ENCODE results near the gene TMEM156.

TMEM156 gene

GRCh38 chr4:38979511-38980230 is 52.5 kb downstream of the TMEM156 start:
- DNase-seq (ENCODE audit: low read depth): no peak
- no peak overlapping the region for H3K4me3 ChIP-seq (ENCODE audit: low read depth, low read length)
- TF ChIP-seq CTCF (IDR thresholded peaks at IDR 0.05; ENCODE audit: insufficient read depth, low read depth, low read length, missing control alignments): no peak

GRCh38 chr4:38979081-38979480 is 53.1 kb downstream of the TMEM156 start:
- no peak for DNase-seq (ENCODE audit: low read depth)
- no peak for TF ChIP-seq CTCF (IDR thresholded peaks at IDR 0.05; ENCODE audit: insufficient read depth, low read depth, low read length, missing control alignments)
- no peak overlapping the region for H3K4me3 ChIP-seq (ENCODE audit: low read depth, low read length)

- no peak for DNase-seq (ENCODE audit: low read depth)
- TF ChIP-seq CTCF (IDR thresholded peaks at IDR 0.05; ENCODE audit: insufficient read depth, low read depth, low read length, missing control alignments): no peak
- no peak overlapping the region for H3K4me3 ChIP-seq (ENCODE audit: low read depth, low read length)
Measured at GRCh38 chr4:38976308-38976707, 55.9 kb downstream of the TMEM156 start.

- no peak for DNase-seq (ENCODE audit: low read depth)
- H3K4me3 ChIP-seq (ENCODE audit: low read depth, low read length): no peak overlapping the region
- TF ChIP-seq CTCF (IDR thresholded peaks at IDR 0.05; ENCODE audit: insufficient read depth, low read depth, low read length, missing control alignments): no peak
Measured at GRCh38 chr4:38968668-38969067, 63.5 kb downstream of the TMEM156 start.

GRCh38 chr4:38967260-38968095 is 64.7 kb downstream of the TMEM156 start:
- DNase-seq (ENCODE audit: low read depth): no peak
- H3K4me3 ChIP-seq (ENCODE audit: low read depth, low read length): no peak overlapping the region
- no peak for TF ChIP-seq CTCF (IDR thresholded peaks at IDR 0.05; ENCODE audit: insufficient read depth, low read depth, low read length, missing control alignments)

GRCh38 chr4:38965866-38966265 is 66.3 kb downstream of the TMEM156 start:
- DNase-seq (ENCODE audit: low read depth): no peak
- no peak for TF ChIP-seq CTCF (IDR thresholded peaks at IDR 0.05; ENCODE audit: insufficient read depth, low read depth, low read length, missing control alignments)
- H3K4me3 ChIP-seq (ENCODE audit: low read depth, low read length): no peak overlapping the region
